Activated CD4-positive, alpha-beta T cell treated with anti-CD3 and anti-CD28 coated beads, Interleukin-2, amount 50 U/mL, for 16 hours (primary cell): ENCODE data around the gene TERT.
"Not testable (repeated sequence)": the region's sequence is repeated elsewhere in the genome, so short reads cannot be mapped to it uniquely, and the experiment has no call there.

ENCODE experiments used
- DNase-seq: peaks from one replicate; pipeline ENCODE4 v3.0.0-alpha.2; 2020

TERT gene

GRCh38 chr5:1330847-1331831, 36.3 kb upstream of the TERT start:
- no peak for DNase-seq

DNA sequence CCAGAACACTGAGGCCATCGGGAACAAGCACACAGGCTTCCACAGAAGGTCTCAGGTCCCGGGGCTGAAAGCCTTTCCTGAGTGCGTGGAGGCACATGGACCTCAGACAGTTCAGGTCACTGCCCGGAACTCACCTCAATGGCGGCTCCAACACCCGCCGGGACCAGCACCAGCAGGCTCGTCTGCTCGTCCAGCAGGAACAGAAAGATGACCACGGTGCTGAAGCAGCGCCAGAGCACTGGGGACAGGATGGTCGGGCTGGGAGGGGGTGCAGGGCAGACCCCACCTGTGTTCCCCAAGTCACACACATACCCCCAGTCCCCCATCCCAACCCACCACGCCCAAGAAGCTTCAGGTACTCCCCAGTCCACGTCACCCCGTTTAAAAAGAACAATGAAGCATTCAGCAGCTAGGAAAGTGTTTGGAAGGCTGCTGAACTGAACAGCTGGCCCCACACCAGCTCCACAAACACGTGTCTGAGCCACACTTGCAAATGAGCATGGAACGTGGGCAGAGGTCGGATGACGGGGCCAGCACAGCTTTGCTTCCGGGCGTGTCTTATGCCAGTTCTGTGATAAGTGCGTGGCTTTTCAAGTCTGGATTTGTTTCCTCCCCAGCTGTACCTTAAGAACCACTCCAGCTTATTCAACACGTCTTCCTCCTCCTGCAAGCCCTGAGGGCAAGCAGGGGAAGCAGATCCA, 35.4 kb upstream of the TERT start:
- DNase-seq = no peak

DNA sequence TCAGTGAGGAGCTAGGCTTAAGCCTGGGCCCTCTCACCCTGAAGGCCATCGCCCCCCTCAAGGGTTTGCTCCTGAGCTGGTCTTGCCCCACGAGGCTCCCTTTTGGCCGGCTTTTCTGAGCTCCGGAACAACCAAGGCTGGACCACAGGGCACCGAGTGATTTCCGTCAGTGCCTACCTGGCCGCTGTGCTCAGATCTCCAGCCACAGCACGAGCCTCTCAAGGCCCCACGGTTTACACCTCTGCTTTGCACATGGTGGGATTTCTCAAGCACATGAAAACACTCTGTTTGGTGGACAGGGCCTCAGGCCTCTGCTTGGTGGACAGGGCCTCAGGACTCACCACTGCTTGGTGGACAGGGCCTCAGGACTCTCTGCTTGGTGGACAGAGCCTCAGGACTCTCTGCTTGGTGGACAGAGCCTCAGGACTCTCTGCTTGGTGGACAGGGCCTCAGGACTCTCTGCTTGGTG, 34.3 kb upstream of the TERT start:
- DNase-seq = no peak

- not testable (repeated sequence) for DNase-seq
These were observed 33.6 kb upstream of the TERT start for GRCh38 chr5:1328237-1329110.

GRCh38 chr5:1326901-1327756, 32.3 kb upstream of the TERT start:
- not testable (repeated sequence) for DNase-seq

GRCh38 chr5:1326532-1326875, 31.6 kb upstream of the TERT start:
- DNase-seq = not testable (repeated sequence)

DNA sequence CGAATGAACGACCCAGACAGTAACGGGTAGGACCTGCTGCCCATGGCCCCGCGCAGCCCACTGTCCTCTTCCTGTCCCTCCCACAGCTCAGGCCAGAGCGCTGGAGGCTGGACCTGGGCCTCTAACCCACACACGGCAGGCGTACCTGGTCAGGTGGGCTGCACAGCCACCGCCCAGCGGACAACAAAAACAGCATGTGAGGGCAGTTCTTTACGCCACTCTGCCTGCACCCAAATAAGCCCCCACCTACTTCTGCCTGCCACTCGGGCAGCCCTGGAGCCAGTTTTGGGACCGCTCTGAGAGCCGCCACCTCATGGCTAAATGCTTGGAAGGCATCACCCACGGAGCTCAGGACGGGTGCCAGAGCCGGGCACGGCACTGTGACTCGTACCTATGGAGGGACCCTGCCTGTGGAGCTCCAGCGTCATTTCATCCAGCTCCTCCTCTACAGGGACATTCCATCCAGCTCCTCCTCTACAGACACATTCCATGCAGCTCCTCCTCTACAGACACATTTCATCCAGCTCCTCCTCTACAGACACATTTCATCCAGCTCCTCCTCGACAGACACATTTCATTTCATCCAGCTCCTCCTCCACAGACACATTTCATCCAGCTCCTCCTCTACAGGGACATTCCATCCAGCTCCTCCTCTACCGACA, 31.1 kb upstream of the TERT start:
- DNase-seq = no peak

- DNase-seq = no peak
These were observed 30.4 kb upstream of the TERT start for GRCh38 chr5:1325191-1325741.

DNA sequence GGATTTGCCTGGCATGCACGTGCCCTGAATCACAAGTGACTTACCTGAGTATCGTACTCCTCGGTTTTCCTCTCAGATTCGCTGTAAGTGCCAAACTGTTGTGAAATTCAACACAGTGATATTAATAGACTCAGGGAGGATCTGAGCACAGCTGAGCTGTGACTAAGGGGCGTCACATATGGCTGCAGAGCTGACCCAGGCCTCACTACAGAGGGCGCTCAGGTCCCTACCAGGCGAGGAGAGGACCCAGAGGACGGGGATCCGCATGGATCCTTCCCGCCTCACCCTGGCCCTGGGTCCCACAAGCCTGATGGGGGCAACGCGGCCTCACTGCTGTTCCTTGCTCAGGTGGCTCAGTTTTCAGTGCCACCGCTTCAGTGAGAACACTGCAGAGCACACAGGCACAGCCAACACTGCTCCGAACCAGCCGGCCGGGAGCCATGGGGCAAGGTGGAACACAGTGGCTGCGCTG, 29.9 kb upstream of the TERT start:
- DNase-seq = no peak

DNA sequence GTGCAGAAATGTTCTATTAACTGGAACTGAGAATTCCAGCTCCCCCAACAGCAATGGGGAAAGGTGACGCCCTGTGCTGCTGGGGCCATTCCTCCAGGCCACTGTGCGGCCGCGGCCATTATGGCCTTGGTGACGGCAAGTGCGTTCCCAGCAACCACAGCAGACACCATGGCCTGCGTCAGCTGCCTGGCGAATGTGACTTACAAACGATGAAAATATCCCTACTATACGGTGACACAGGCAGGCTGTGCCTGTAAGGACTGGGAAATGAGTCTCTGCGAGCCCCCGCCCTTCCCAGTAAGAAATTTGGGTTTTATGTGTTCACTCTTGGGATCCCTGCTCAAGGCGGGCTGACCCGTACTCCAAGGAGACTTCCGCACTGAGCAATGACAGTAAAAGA, 29.4 kb upstream of the TERT start:
- DNase-seq = no peak

DNA sequence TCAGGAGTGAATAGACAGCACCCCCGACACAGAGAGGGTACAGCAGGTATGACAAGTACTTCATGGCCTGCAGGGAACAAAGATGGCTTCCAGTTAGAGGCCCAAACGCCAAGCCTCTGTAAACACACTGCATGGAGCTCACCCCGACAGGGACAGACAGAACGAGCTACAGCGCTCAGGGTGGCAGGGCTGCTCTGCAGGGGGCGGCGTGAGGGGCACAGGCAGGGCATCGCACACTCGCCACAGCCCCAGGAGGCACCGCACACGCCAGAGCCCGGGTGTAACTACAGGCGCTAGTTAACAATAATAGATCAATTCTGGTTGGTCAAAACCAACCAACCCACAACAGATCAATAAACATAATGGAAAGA, 28.9 kb upstream of the TERT start:
- no peak for DNase-seq

GRCh38 chr5:1322955-1323802, 28.3 kb upstream of the TERT start:
- DNase-seq = no peak

GRCh38 chr5:1322036-1322900, 27.4 kb upstream of the TERT start:
- no peak for DNase-seq

DNA sequence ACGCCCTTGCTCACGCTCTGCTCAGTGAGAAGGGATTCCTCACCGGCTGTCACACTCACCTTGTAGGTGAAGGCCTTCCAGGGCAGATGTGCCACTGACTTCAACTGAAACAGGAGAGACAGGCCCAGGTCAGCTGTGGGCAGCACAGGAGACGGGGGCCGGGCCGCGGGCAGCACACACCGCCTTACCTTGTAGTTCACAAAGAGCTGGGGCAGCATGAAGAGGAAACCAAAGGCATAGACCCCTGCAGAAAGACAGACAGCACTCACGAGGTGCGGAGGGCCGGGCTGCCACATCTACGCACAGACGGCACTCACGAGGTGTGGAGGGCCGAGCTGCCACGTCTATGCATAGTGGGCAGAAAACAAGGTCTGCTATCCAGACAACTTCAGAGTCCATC, 26.7 kb upstream of the TERT start:
- DNase-seq = no peak

DNA sequence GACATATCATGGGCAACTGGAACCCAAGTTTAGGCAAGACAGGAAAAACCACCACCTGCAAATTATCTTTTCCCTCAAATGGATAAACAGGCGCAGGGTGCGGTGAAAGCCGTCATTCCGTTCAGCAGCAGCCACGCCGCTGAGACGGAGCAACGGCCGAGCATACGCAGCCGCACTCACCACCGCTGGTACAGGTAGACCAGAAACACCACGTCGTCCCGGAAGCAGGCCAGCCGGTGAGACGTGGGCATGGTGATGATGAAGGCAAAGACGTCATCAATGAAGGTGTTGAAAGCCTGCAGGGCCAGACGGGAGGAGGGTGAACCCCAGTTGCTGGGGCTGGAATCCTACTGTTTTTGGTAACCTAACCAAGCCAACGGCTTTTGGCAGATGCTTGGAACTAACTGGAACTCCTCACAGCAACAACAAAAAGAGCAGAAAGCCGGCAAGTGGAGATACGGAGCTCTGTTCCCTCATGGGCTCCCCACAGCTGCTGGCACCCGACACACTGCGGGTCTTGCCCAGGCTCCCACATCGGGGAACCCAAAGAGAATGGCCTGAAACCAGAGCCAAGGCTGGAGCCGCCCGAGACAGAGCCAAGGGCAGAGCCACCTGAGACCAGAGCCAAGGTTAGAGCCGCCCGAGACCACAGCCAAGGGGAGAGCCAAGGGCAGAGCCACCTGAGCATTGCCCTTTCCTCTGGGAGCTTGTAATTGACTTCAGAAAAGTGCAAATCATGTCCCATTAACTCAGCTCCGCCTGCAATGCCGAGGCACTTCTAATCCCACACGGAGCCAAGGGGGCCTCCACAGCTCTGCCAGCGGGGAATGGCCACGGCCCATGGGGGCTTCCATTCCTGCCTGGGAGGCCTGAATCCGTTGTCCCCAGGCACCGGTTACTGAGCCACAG, 25.8 kb upstream of the TERT start:
- DNase-seq = no peak

- no peak for DNase-seq
These were observed 24.8 kb upstream of the TERT start for GRCh38 chr5:1319436-1320256.

GRCh38 chr5:1318659-1319251, 23.9 kb upstream of the TERT start:
- no peak for DNase-seq
